Measurements from ENCODE around the gene RAPGEF5.

GRCh38 chr7:22088827-22089226 lies 268.1 kb downstream of the RAPGEF5 start:
- TF ChIP-seq CTCF (IDR thresholded peaks at IDR 0.05 in 8 of 11, conservative IDR thresholded peaks at IDR 0.05 in 3 of 11) (no peak), POLR2AphosphoS5 (IDR thresholded peaks at IDR 0.05) (no peak)
